ENCODE measurements around the gene CPSF4L.
"Not testable (repeated sequence)": the region's sequence is repeated elsewhere in the genome, so short reads cannot be mapped to it uniquely, and the experiment has no call there.

CPSF4L gene

DNA sequence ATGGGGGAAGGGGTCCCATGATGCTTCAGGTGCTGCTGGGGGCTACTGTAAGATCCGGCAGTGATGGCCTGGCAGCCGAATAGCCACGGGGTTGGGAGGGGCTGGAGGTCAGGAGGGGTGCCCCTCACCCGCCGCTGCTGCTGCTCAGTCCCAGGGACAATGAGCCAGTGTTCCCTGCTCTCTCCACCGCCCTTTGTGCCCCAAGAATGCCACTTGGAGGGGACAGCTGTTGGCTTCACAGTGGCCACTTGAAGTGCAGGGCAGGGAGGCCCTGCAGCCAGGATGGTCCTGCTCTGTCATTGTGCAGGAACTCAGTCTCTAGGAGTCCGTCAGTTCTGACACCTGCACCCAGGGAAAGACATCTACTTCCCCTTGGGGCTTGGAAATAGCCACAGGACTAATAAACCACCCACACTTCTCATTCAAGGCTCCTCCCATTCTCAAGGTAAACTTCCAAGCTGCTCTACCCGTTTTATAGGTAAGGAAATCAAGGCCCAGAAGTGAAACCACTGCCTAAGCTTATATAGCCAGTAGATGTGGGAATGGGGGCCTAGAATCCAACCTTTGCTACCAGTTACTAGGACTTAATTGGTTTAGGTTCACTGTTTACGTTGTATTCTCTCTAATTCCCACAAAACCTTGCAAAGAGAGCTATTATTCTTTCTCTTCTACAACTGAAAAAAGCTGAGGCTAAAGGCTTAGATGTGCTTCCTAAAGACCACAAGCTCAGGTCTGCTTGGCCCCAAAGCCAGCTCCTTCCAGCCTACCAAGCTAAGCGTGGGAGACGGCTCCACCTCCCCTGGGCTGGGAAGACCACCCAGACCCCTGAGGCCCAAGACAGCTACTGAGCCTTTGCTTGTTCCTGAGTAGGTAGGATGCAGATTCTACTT, 6.2 kb upstream of the CPSF4L start:
- no peak overlapping the region for H3K4me3 ChIP-seq (ENCODE audit: low read length)
- no peak for DNase-seq (ENCODE audit: low read depth)
- TF ChIP-seq, protein P1, sequence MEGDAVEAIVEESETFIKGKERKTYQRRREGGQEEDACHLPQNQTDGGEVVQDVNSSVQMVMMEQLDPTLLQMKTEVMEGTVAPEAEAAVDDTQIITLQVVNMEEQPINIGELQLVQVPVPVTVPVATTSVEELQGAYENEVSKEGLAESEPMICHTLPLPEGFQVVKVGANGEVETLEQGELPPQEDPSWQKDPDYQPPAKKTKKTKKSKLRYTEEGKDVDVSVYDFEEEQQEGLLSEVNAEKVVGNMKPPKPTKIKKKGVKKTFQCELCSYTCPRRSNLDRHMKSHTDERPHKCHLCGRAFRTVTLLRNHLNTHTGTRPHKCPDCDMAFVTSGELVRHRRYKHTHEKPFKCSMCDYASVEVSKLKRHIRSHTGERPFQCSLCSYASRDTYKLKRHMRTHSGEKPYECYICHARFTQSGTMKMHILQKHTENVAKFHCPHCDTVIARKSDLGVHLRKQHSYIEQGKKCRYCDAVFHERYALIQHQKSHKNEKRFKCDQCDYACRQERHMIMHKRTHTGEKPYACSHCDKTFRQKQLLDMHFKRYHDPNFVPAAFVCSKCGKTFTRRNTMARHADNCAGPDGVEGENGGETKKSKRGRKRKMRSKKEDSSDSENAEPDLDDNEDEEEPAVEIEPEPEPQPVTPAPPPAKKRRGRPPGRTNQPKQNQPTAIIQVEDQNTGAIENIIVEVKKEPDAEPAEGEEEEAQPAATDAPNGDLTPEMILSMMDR (conservative IDR thresholded peaks at IDR 0.05; ENCODE audit: low read length) = no peak

DNA sequence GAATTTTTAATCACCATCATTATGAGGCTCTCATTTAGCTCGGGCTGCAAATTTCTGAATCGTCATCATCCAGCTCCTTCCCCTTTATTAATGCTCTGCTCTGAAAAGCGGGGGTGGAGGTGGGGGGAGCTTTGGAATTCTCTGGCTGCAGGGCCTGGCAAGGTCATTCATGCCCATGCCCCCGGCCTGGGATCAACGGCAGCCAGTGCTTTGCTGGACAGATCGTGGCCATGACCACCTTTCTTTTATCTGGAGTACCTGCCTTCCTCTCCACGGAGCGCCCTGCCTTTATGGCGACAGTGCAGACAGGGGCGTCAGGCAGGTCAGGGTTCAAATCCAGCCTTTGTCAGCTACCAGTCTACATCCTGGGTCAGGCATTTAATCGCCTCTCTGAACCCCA, 5.1 kb upstream of the CPSF4L start:
- H3K4me3 ChIP-seq (ENCODE audit: low read length) = no peak overlapping the region
- TF ChIP-seq, protein P1 (conservative IDR thresholded peaks at IDR 0.05; ENCODE audit: low read length) = no peak
- DNase-seq (ENCODE audit: low read depth) = no peak

DNA sequence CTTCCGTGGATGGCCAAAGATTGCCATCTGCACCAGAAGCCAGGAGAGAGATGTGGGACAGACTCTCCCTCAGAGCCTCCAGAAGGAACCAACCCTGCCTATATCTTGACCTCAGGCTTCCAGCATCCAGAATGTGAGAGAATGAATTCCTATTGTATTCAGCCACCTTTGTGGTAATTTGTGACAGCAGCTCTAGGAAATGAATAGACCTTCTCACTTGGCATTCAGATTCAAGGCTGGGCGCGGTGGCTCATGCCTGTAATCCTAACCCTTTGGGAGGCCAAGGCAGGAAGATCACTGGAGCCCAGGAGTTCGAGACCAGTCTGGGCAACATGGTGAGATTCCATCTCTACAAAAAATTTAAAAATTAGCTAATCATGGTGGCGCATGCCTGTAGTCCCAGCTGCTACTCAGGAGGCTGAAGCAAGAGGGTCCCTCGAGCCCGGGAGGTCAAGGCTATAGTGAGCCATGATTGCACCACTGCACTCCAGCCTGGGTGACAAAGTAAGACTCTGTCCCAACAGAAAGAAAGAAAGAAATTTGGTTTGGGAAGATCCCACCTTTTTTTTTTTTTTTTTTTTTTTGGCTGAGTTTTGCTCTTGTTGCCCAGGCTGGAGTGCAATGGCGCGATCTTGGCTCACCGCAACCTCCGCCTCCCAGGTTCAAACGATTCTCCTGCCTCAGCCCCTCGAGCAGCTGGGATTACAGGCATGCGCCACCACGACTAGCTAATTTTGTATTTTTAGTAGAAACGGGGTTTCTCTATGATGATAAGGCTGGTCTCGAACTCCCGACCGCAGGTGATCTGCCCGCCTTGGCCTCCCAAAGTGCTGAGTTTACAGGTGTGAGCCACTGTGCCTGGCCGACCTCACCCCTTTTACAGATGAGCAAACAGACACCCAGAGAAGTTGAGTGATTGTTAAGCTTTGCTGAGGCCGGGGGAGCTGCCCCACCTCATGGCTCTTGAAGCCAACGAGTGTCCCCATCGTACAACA, 4.3 kb upstream of the CPSF4L start:
- TF ChIP-seq, protein P1 (conservative IDR thresholded peaks at IDR 0.05; ENCODE audit: low read length) = no peak
- H3K4me3 ChIP-seq (ENCODE audit: low read length) = no peak overlapping the region
- no peak for DNase-seq (ENCODE audit: low read depth)

DNA sequence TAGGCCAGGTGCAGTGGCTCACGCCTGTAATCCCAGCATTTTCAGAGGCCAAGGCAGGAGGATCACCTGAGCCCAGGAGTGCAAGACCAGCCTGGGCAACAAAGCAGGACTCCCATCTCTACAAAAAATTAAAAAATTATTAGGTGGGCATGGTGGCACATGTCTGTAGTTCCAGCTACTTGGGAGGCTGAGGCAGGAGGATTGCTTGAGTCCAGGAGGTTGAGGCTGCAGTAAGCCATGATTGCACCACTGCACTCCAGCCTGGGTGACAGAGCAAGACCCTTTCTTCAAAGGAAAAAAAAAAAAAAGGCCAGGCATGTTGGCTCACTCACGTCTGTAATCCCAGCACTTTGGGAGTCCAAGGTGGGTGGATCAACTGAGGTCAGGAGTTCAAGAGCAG, 2.8 kb upstream of the CPSF4L start:
- H3K4me3 ChIP-seq (ENCODE audit: low read length) = not testable (repeated sequence)

DNA sequence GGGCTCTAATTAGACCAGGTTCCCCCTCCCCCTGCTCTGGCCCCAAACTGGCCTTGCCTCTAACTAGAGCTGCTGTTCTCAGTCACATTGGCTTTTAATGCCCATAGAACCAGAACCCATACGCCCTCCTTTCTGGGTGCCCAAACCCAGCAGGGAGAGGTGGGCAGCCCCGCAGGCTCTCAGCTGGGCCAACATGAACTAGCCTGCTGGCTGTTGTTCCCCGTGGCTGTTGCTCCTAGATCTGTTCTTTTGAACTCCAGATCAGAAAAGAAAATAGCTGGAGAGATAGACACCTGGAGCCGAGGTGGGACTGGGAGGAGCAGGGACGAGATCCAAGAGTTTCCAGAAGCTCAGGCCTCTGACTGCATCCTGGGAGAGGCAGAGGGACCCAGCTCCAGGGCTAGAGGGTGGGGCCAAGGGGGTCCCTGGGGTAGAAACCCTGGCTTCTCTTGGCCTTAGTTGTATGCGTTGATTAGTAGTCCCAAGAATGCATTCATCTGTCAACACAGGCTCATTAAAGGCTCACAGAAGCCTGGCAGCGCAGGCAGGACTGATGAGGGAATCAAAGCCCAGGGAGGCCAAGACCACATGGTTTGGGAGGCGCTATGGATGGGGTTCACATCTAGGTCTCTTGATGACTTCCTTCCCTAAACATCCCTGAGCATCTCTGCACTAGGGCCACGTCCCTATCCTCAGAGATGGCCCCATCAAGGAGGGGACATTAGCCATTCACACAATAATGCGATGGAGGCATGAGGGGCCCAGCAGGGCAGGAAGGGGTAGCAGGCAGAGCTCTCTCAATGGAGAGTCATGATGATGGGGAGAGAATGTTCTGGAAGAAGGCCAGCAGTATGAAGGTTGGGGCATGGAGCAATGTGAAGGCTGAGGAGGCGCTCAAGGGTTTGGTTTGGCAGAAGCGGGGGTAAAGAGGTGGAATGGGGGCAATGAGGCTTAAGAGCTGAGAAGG, 1.3 kb upstream of the CPSF4L start:
- DNase-seq (ENCODE audit: low read depth) = peak; percentile 25
- TF ChIP-seq, protein P1 (conservative IDR thresholded peaks at IDR 0.05; ENCODE audit: low read length) = no peak
- H3K4me3 ChIP-seq (ENCODE audit: low read length) = no peak overlapping the region

More for the DNA sequence above, 2.8 kb upstream of the CPSF4L start:
- not testable (repeated sequence) for DNase-seq (ENCODE audit: low read depth)

DNA sequence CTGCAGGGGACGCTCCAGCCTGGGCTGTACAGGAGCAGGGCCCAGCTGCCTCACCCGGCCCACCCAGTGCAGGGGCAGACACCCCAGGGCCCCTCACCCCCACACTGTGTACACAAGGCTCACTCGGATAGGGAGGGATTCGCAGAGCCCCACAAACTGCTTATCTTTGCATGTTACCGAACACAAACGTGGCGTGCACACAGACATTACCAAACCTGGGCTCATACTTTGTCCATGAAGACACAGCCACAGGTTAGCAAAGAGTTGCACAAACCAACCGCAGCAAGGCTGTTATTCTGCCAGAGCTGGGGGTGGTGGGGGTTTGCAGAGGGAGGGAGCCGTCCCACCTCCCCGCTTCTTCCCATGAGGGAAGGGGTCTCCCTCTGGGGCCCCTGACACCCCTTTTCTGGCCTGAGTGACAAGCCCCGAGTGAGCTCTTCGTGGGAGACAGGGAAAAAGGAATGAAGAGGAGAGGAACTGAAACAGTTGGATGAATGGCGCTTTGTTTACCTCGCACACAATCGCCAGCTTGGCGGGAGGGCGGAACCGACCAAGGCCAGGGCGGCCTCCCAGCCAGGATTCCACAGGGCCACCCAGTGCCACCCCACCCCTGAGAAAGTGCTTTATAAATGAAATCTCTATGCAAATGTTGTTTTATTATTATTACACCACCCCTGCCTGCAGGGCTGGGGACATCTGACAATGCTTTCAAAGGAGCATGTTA, 434 bp upstream of the CPSF4L start:
- TF ChIP-seq, protein P1 (conservative IDR thresholded peaks at IDR 0.05; ENCODE audit: low read length) = no peak
- no peak for DNase-seq (ENCODE audit: low read depth)
- no peak overlapping the region for H3K4me3 ChIP-seq (ENCODE audit: low read length)

Data from AG10803 (cell line).